HepG2 (cell line): ENCODE measurements around the gene MLYCD. TPM values are rescaled to one million over a fixed set of nuclear protein-coding genes. Genes with fewer than 3 reads are reported as not detected.

Experiments
- CBX1 ChIP-seq: IDR thresholded peaks from one replicate; pipeline ENCODE4 v1.6.1; 2016; ENCODE audit warnings: antibody characterized with exemption, low read depth
- FOXA1 ChIP-seq, 2 experiments: fragments of 450-650 bp in 1 of 2; sonication (generic) in 1 of 2; formaldehyde crosslinking in 1 of 2; IDR thresholded peaks; 2 replicates each; pipeline versions ENCODE4 v1.4.0 to v1.6.1; 2016 to 2020; ENCODE audit warnings: missing genetic modification reagents in 1 of 2
- GATA4 ChIP-seq: sonication (generic); IDR thresholded peaks from 2 replicates; pipeline ENCODE4 v1.6.1; 2016; ENCODE audit warnings: antibody characterized with exemption, low read depth, borderline replicate concordance
- GZF1 ChIP-seq: sonication (generic); formaldehyde crosslinking; IDR thresholded peaks from 2 replicates; pipeline ENCODE4 v1.5.1; 2020; ENCODE audit warnings: mild to moderate bottlenecking, missing genetic modification reagents
- KDM5A ChIP-seq: fragments of 200-600 bp; sonication (generic); IDR thresholded peaks from 2 replicates; pipeline ENCODE4 v1.7.0; 2018; ENCODE audit warnings: antibody characterized with exemption, mild to moderate bottlenecking, low read length, borderline replicate concordance
- KLF6 ChIP-seq: IDR thresholded peaks from 2 replicates; pipeline ENCODE4 v1.8.0; 2016; ENCODE audit warnings: missing biosample characterization, missing genetic modification reagents
- RBAK ChIP-seq: sonication (generic); formaldehyde crosslinking; IDR thresholded peaks from 2 replicates; pipeline ENCODE4 v1.5.1; 2020; ENCODE audit warnings: mild to moderate bottlenecking, missing genetic modification reagents
- TFE3 ChIP-seq: IDR thresholded peaks from 2 replicates; pipeline ENCODE4 v1.6.1; 2016
- ZFAT ChIP-seq: sonication (generic); formaldehyde crosslinking; conservative IDR thresholded peaks from 2 replicates; pipeline ENCODE4 v1.8.1; 2023; ENCODE audit warnings: missing genetic modification reagents, inconsistent platforms
- ZMYM2 ChIP-seq: sonication (generic); formaldehyde crosslinking; IDR thresholded peaks from 2 replicates; pipeline ENCODE4 v1.8.0; 2022; ENCODE audit warnings: mild to moderate bottlenecking, missing genetic modification reagents
- ZNF280D ChIP-seq: sonication (generic); formaldehyde crosslinking; IDR thresholded peaks from 2 replicates; pipeline ENCODE4 v1.5.1; 2020; ENCODE audit warnings: mild to moderate bottlenecking, missing genetic modification reagents
- ZNF3 ChIP-seq: IDR thresholded peaks from 2 replicates; pipeline ENCODE4 v1.7.0; 2017; ENCODE audit warnings: inconsistent platforms
- ZNF331 ChIP-seq: sonication (generic); formaldehyde crosslinking; IDR thresholded peaks from 2 replicates; pipeline ENCODE4 v1.4.0; 2020; ENCODE audit warnings: missing genetic modification reagents
- ZNF572 ChIP-seq: sonication (generic); formaldehyde crosslinking; IDR thresholded peaks from 2 replicates; pipeline ENCODE4 v1.5.1; 2020; ENCODE audit warnings: mild to moderate bottlenecking, missing genetic modification reagents
- ZNF598 ChIP-seq: sonication (generic); formaldehyde crosslinking; IDR thresholded peaks from 2 replicates; pipeline ENCODE4 v1.5.1; 2020; ENCODE audit warnings: mild to moderate bottlenecking, missing genetic modification reagents, borderline replicate concordance
- ZNF615 ChIP-seq: sonication (generic); formaldehyde crosslinking; IDR thresholded peaks from 2 replicates; pipeline ENCODE4 v1.5.0; 2020; ENCODE audit warnings: mild to moderate bottlenecking, missing genetic modification reagents, borderline replicate concordance
- ZSCAN29 ChIP-seq: sonication (generic); formaldehyde crosslinking; conservative IDR thresholded peaks from 2 replicates; pipeline ENCODE4 v1.4.0; 2020; ENCODE audit warnings: mild to moderate bottlenecking, missing genetic modification reagents
- polyA plus RNA-seq, 8 experiments: library from polyadenylated mRNA; depleted of rRNA in 3 of 8; stranded (reverse) in 7 of 8; unstranded in 1 of 8; fragments of >200 nt; fragmentation: Illumina TruSeq in 4 of 8; extraction: Trizol in 4 of 8; gene quantifications; 2 replicates each; pipeline versions ENCODE4 v1.2.1 to v1.2.3, GENCODE V29; 2011 to 2016; ENCODE audit warnings: low read depth in 4 of 8, missing spikeins in 1 of 8, mixed read lengths in 1 of 8; ENCODE audit not compliant: insufficient read depth in 1 of 8
- total RNA-seq, 5 experiments: library from RNA; depleted of rRNA; stranded (reverse); fragments of >200 nt; fragmentation: Illumina TruSeq; extraction: Trizol; gene quantifications; 2 replicates each; pipeline ENCODE4 v1.2.3, GENCODE V29; 2016; ENCODE audit warnings: low read depth in 1 of 5
- TF ChIP-seq, protein P1 (sequence below): sonication (generic); formaldehyde crosslinking; IDR thresholded peaks from 2 replicates; pipeline ENCODE4 v1.4.0; 2020; ENCODE audit warnings: mild to moderate bottlenecking, missing genetic modification reagents
- TF ChIP-seq, protein P2 (sequence below): sonication (generic); formaldehyde crosslinking; conservative IDR thresholded peaks from 2 replicates; pipeline ENCODE4 v1.4.0; 2020; ENCODE audit warnings: mild to moderate bottlenecking, missing genetic modification reagents, moderate library complexity

MLYCD gene
- total and polyA plus RNA-seq, 2 of the 13 experiments (the other 11 are each of a cell fraction or from before 2014, with no cell fraction given) = 1.8 to 4.0 TPM

DNA sequence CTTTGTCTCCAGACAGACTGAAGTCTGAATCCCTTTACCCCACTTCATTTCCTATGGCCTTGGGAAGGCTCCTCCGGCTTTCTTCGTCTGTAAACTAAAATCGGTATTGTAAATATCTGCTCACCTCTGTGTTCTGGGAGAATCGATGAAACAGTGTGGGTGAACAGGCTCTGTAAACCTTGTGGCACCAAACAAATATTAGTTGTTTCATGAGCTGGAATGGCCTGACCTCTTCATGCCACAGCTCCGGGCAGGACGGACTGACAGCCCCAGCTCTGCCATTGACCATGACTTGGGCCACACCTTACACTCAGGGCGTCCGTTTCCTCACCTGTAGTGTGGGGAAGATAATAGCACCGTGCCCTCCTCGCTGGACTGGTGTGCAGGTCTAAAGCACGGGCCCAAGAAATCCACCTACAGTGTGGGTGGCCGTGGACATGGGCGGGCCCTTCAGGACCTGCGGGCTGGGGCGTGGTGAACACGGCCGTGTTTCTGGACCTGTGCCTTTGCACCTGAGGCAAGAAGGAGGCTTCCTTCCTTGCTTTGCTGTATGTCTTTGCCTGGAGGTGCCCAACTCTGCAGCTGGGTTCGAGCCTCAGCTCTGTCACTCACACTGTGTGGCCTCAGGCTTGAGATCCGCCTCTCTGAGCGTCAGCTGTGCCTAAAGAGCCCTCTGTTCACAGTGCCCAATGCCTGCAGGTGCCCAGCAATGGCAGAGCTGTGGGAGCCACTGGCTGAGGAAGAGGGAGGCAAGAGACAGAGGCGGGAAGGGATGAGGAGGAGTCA is 48.1 kb downstream of the MLYCD start (continued):
- TF ChIP-seq, protein P1, sequence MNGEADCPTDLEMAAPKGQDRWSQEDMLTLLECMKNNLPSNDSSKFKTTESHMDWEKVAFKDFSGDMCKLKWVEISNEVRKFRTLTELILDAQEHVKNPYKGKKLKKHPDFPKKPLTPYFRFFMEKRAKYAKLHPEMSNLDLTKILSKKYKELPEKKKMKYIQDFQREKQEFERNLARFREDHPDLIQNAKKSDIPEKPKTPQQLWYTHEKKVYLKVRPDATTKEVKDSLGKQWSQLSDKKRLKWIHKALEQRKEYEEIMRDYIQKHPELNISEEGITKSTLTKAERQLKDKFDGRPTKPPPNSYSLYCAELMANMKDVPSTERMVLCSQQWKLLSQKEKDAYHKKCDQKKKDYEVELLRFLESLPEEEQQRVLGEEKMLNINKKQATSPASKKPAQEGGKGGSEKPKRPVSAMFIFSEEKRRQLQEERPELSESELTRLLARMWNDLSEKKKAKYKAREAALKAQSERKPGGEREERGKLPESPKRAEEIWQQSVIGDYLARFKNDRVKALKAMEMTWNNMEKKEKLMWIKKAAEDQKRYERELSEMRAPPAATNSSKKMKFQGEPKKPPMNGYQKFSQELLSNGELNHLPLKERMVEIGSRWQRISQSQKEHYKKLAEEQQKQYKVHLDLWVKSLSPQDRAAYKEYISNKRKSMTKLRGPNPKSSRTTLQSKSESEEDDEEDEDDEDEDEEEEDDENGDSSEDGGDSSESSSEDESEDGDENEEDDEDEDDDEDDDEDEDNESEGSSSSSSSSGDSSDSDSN = 0 out of 2 replicates have a peak, but pooled peaks have one; percentile 22
- TF ChIP-seq GZF1 (peak; percentile 36; the same call in 1 of the 2 replicates), TFE3 (CRISPR knock-in tag) (peak; percentile 21; the same call in 1 of the 2 replicates), FOXA1 (IDR thresholded peaks at IDR 0.05) (no peak), FOXA1 (CRISPR knock-in tag; IDR thresholded peaks at IDR 0.05) (peak; percentile 52), ZMYM2 (CRISPR knock-in tag) (no peak), ZSCAN29 (CRISPR knock-in tag) (no peak), ZNF331 (no peak), KDM5A (no peak), CBX1 (no peak), ZFAT (no peak), RBAK (CRISPR knock-in tag) (no peak), GATA4 (no peak), KLF6 (CRISPR knock-in tag) (0 out of 2 replicates have a peak, but pooled peaks have one; percentile 46), ZNF3 (CRISPR knock-in tag) (no peak), ZNF598 (CRISPR knock-in tag) (0 out of 2 replicates have a peak, but pooled peaks have one; percentile 48), ZNF572 (CRISPR knock-in tag) (peak; percentile 55; the same call in 1 of the 2 replicates), ZNF280D (CRISPR knock-in tag) (0 out of 2 replicates have a peak, but pooled peaks have one; percentile 33), ZNF615 (CRISPR knock-in tag) (no peak)
- TF ChIP-seq, protein P2, sequence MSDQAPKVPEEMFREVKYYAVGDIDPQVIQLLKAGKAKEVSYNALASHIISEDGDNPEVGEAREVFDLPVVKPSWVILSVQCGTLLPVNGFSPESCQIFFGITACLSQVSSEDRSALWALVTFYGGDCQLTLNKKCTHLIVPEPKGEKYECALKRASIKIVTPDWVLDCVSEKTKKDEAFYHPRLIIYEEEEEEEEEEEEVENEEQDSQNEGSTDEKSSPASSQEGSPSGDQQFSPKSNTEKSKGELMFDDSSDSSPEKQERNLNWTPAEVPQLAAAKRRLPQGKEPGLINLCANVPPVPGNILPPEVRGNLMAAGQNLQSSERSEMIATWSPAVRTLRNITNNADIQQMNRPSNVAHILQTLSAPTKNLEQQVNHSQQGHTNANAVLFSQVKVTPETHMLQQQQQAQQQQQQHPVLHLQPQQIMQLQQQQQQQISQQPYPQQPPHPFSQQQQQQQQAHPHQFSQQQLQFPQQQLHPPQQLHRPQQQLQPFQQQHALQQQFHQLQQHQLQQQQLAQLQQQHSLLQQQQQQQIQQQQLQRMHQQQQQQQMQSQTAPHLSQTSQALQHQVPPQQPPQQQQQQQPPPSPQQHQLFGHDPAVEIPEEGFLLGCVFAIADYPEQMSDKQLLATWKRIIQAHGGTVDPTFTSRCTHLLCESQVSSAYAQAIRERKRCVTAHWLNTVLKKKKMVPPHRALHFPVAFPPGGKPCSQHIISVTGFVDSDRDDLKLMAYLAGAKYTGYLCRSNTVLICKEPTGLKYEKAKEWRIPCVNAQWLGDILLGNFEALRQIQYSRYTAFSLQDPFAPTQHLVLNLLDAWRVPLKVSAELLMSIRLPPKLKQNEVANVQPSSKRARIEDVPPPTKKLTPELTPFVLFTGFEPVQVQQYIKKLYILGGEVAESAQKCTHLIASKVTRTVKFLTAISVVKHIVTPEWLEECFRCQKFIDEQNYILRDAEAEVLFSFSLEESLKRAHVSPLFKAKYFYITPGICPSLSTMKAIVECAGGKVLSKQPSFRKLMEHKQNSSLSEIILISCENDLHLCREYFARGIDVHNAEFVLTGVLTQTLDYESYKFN (CRISPR knock-in tag) = peak; percentile 81
